CD4-positive, alpha-beta T cell (primary cell): ENCODE data around the gene SCUBE2. TPM values are rescaled to one million over a fixed set of nuclear protein-coding genes. Genes with fewer than 3 reads are reported as not detected.

Experiments used
- ATAC-seq: fragments of 200-7000 bp; cut with Tn5 transposase; one replicate; pipeline ENCODE4 v1.10.0; 2022; ENCODE audit warnings: mild to moderate bottlenecking; ENCODE audit not compliant: poor library complexity
- CTCF ChIA-PET: fragments of 350-600 bp; sonication (Branson Sonifier 250); formaldehyde crosslinking; loops from one replicate; lab custom pipeline; 2021; ENCODE audit warnings: antibody characterized with exemption, inconsistent platforms; lab: Charles Lee
- POLR2A ChIA-PET: fragments of 350-600 bp; sonication (Branson Sonifier 250); formaldehyde crosslinking; loops from one replicate; lab custom pipeline; 2021; ENCODE audit warnings: antibody characterized with exemption, inconsistent platforms; lab: Charles Lee
- DNase-seq, 14 experiments: peaks; one replicate each; pipeline ENCODE4 v3.0.0-alpha.2; 2013 to 2020; ENCODE audit warnings: mixed read lengths in 2 of 14
- H3K27ac ChIP-seq, 2 donors: one replicate each; pipeline versions ENCODE4 v1.5.1 to v1.7.0; 2013; ENCODE audit warnings: low read length in 2 of 2, low read depth in 1 of 2, mild to moderate bottlenecking in 1 of 2
- H3K27me3 ChIP-seq, 2 experiments: 1 replicate in 1 of 2; 2 replicates in 1 of 2; pipeline versions ENCODE4 v1.6.1 to v1.7.0; 2013; ENCODE audit warnings: low read length in 2 of 2, control low read depth in 1 of 2, mild to moderate bottlenecking in 1 of 2, moderate library complexity in 1 of 2; ENCODE audit not compliant: insufficient read depth in 2 of 2, control insufficient read depth in 1 of 2
- H3K36me3 ChIP-seq: one replicate; pipeline ENCODE4 v1.6.1; 2013; ENCODE audit warnings: low read length, control low read depth; ENCODE audit not compliant: insufficient read depth
- H3K4me1 ChIP-seq: one replicate; pipeline ENCODE4 v1.6.1; 2013; ENCODE audit warnings: low read length, control low read depth; ENCODE audit not compliant: insufficient read depth
- H3K4me3 ChIP-seq: one replicate; pipeline ENCODE4 v1.5.1; 2013; ENCODE audit warnings: mild to moderate bottlenecking, low read length, moderate library complexity
- H3K9me3 ChIP-seq, 2 experiments: 1 replicate in 1 of 2; 2 replicates in 1 of 2; pipeline versions ENCODE4 v1.6.1 to v1.7.0; 2013; ENCODE audit warnings: low read length in 2 of 2, mild to moderate bottlenecking in 2 of 2, control low read depth in 1 of 2, moderate library complexity in 1 of 2; ENCODE audit not compliant: control insufficient read depth in 1 of 2, insufficient read depth in 1 of 2
- H3K27ac Mint-ChIP-seq: one replicate; pipeline ENCODE4 v1.8.0; 2020; ENCODE audit warnings: mixed read lengths
- H3K27me3 Mint-ChIP-seq: one replicate; pipeline ENCODE4 v1.8.0; 2021; ENCODE audit warnings: mixed read lengths
- H3K36me3 Mint-ChIP-seq: one replicate; pipeline ENCODE4 v1.8.0; 2021; ENCODE audit warnings: low read depth, mixed read lengths
- H3K4me1 Mint-ChIP-seq: one replicate; pipeline ENCODE4 v1.8.0; 2021; ENCODE audit warnings: low read depth, mixed read lengths
- H3K4me3 Mint-ChIP-seq: one replicate; pipeline ENCODE4 v1.8.0; 2020; ENCODE audit warnings: mild to moderate bottlenecking, mixed read lengths
- H3K9me3 Mint-ChIP-seq: one replicate; pipeline ENCODE4 v1.8.0; 2020; ENCODE audit warnings: mixed read lengths
- intact Hi-C, 2 experiments: fragments of 100-400 bp; cut with DNase I in 1 of 2; cut with micrococcal nuclease in 1 of 2; formaldehyde crosslinking; loops; one replicate each; pipeline versions ENCODE4 v1.15.1 to v1.9.0; 2023 to 2025; cut with DNase I, micrococcal nuclease
- microRNA-seq: library from miRNA; unstranded; fragments of <30 nt; microRNA quantifications from one replicate; pipeline ENCODE4 v1.2.0, GENCODE V29; 2021; ENCODE audit warnings: borderline microRNAs expressed, borderline replicate concordance
- total RNA-seq, 174 experiments: library from RNA in 2 of 174; stranded (reverse) in 2 of 174; gene quantifications; one replicate each; pipeline ENCODE4 v1.2.3 and lab custom pipeline; 2021 to 2026
- TF ChIP-seq, protein P1 (sequence below): fragments of 200-600 bp; IDR thresholded peaks from one replicate; pipeline ENCODE4 v1.8.0; 2022; ENCODE audit warnings: antibody characterized with exemption, mild to moderate bottlenecking

The SCUBE2 gene
- total RNA-seq, 2 experiments from 2014 or later = 0.17 TPM; not detected in 1

DNA sequence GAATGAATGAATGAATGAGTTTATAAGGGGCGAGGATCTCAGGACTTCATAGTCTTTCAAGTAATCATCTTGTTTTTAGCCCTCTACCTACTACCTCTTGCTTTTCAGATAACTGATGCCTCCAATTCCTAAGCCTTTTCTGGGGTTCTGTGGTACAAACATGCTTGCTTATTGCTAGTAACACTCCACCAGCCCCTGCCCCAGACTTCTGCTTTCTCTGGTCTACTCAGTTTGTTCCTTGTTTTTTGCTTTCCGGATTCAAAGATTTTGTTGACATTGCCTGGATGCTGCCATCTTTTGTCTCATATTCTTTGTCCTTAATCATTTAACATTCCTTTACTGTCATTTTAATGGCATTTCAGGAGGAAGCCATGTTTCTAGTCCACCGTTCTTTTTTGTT is 118.3 kb downstream of the SCUBE2 start:
- Histone ChIP-seq H3K27ac (no peak overlapping the region), H3K36me3 (no peaks in the 10 kb centered on the region), H3K4me1 (no peaks in the 10 kb centered on the region), H3K4me3 (no peak overlapping the region), H3K27me3 (no peaks in the 10 kb centered on the region), H3K9me3 (no peaks in the 10 kb centered on the region)
- no peak overlapping the region for H3K4me3 Mint-ChIP-seq
- no peak for ATAC-seq
- POLR2A ChIA-PET = interaction anchor here (1.2 kb wide), 1 partner anchor 9 kb away, joined by 3 read pairs; the partner anchor contains the start of gene TMEM9B
- H3K4me1 Mint-ChIP-seq = no peaks in the 10 kb centered on the region
- H3K27me3 Mint-ChIP-seq = no peaks in the 10 kb centered on the region
- intact Hi-C loops = no loop called here
- no peak overlapping the region for H3K27ac Mint-ChIP-seq
- no peak for DNase-seq
- CTCF ChIA-PET = no interaction called here
- no peaks in the 10 kb centered on the region for H3K9me3 Mint-ChIP-seq
- peaks cover 5% of the 10 kb centered on the region for H3K36me3 Mint-ChIP-seq
- TF ChIP-seq, protein P1, sequence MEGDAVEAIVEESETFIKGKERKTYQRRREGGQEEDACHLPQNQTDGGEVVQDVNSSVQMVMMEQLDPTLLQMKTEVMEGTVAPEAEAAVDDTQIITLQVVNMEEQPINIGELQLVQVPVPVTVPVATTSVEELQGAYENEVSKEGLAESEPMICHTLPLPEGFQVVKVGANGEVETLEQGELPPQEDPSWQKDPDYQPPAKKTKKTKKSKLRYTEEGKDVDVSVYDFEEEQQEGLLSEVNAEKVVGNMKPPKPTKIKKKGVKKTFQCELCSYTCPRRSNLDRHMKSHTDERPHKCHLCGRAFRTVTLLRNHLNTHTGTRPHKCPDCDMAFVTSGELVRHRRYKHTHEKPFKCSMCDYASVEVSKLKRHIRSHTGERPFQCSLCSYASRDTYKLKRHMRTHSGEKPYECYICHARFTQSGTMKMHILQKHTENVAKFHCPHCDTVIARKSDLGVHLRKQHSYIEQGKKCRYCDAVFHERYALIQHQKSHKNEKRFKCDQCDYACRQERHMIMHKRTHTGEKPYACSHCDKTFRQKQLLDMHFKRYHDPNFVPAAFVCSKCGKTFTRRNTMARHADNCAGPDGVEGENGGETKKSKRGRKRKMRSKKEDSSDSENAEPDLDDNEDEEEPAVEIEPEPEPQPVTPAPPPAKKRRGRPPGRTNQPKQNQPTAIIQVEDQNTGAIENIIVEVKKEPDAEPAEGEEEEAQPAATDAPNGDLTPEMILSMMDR = no peak

- Mint-ChIP-seq H3K36me3 (peaks cover 5% of the 10 kb centered on the region), H3K4me1 (no peaks in the 10 kb centered on the region), H3K27ac (no peak overlapping the region), H3K4me3 (no peak overlapping the region), H3K27me3 (no peaks in the 10 kb centered on the region), H3K9me3 (no peaks in the 10 kb centered on the region)
- TF ChIP-seq, protein P1 = no peak
- Histone ChIP-seq H3K36me3 (peaks cover 4% of the 10 kb centered on the region), H3K4me1 (no peaks in the 10 kb centered on the region), H3K4me3 (no peak overlapping the region), H3K27ac (no peak overlapping the region), H3K27me3 (no peaks in the 10 kb centered on the region), H3K9me3 (no peaks in the 10 kb centered on the region)
- CTCF ChIA-PET = interaction anchor here (0.6 kb wide), 1 partner anchor 110 kb away, joined by 4 read pairs; no protein-coding TSS in a partner anchor
- POLR2A ChIA-PET = interaction anchor here (1.2 to 1.6 kb wide), 2 partner anchors 8 to 12 kb away, joined by 3 to 4 read pairs; partner anchors contain the start of gene TMEM9B
- no peak for DNase-seq
- intact Hi-C loops = no loop called here
- ATAC-seq = no peak
These were observed 119.5 kb downstream of the SCUBE2 start for GRCh38 chr11:8971924-8972316.

DNA sequence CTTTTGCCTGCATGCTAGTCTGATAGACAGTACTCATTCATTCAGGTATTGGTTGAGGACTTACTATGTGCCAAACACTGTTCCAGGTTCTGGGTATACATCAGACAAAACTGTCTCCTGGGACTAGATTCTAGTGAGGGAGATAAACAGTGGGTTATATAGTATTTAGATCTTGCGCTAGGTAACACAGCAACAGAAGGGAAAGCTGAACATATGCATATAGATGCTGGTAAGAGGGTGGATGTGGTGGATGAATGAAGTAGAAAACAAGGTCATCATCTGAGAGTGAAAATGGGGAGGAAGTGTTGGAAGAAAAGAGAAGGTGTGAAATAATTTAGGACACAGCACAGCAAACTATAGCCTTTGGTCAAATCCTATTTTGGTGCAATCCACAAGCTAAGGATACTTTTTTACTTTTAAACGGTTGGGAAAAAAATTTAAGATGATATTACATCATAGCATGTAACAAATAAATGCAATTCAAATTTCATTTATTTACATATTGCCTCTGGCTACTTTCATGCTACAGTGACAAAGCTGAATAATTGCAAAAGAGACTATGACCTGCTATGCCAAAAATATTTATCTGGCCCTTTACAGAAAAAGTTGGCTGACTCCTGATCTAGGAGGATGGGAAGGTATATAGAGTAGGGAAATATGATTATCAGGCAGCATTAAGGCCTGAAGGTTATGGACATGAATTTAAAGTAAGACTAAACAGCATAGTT is 120.0 kb downstream of the SCUBE2 start:
- ATAC-seq (no peak), DNase-seq (no peak)
- ChIA-PET POLR2A (interaction anchor here (1.6 kb wide), 1 partner anchor 12 kb away, joined by 4 read pairs; no protein-coding TSS in a partner anchor), CTCF (interaction anchor here (0.6 kb wide), 1 partner anchor 109 kb away, joined by 4 read pairs; no protein-coding TSS in a partner anchor)
- Histone ChIP-seq H3K4me3 (no peak overlapping the region), H3K9me3 (no peaks in the 10 kb centered on the region), H3K27ac (no peak overlapping the region), H3K36me3 (peaks cover 4% of the 10 kb centered on the region), H3K27me3 (no peaks in the 10 kb centered on the region), H3K4me1 (no peaks in the 10 kb centered on the region)
- no peaks in the 10 kb centered on the region for H3K4me1 Mint-ChIP-seq
- TF ChIP-seq, protein P1 = no peak
- H3K36me3 Mint-ChIP-seq = peaks cover 5% of the 10 kb centered on the region
- H3K4me3 Mint-ChIP-seq = no peak overlapping the region
- intact Hi-C loops = no loop called here
- H3K9me3 Mint-ChIP-seq = no peaks in the 10 kb centered on the region
- no peak overlapping the region for H3K27ac Mint-ChIP-seq
- H3K27me3 Mint-ChIP-seq = no peaks in the 10 kb centered on the region

Small RNA genes within 50 kb of the gene (microRNA-seq; reads per million reads assigned to microRNA genes)
- not detected for gene MIR5691

Other genes starting within 250 kb of the SCUBE2 start
- gene AKIP1, start 180.4 kb downstream of the SCUBE2 start, total RNA-seq = 1 to 10 TPM; 3.2 to 4.1 TPM
- gene C11orf16, start 158.7 kb downstream of the SCUBE2 start, total RNA-seq = not detected
- not detected for gene ASCL3, start 148.6 kb downstream of the SCUBE2 start, total RNA-seq
- 10 to 100 TPM; 20.5 to 22.1 TPM for gene TMEM9B, start 127.2 kb downstream of the SCUBE2 start, total RNA-seq
- 1 to 10 TPM; 4.6 to 4.9 TPM for gene NRIP3, start 87.6 kb downstream of the SCUBE2 start, total RNA-seq
- gene DENND5A, start 173.8 kb upstream of the SCUBE2 start, total RNA-seq = 100 to 1,000 TPM; 101 to 103 TPM
- 10 to 100 TPM; 41.4 to 42.7 TPM for gene TMEM41B, start 223.0 kb upstream of the SCUBE2 start, total RNA-seq